GM12874 (cell line): Measurements from ENCODE around the gene CEMP1.

Experiments used
- CTCF ChIP-seq: IDR thresholded peaks from 2 replicates; pipeline ENCODE4 v1.5.1; 2011; ENCODE audit warnings: low read depth, mild to moderate bottlenecking, control low read depth, low read length, moderate library complexity; ENCODE audit not compliant: insufficient read depth

Gene CEMP1

DNA sequence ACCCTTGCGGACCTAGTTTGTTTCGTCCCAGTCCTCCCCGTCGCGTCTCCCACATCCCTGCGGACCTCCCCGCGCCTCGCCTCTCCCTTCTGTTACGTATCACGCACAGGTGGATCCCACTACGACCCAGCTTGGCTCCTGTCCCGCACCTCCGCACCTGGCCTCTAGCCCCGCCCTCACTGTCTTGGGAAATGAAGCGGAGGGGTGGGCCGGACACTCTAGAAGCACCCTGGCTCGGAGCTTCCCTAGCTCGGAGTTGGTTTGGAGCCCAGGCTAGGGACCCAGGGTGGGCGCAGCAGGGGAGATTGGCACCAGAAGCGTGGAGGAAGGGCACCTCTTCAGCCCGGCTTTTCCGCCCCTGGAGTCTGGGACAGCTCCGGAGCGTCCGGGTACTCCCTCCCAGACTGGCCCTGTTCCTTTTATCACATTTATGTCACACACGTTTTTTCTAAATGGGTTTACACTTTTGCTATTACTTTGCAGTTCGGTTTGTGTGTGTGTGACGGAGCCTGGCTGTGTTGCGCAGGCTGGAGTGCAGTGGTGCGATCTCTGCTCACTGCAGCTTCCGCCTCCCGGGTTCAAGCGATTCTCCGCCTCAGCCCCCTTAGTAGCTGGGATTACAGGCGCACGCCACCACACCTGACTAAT, 1.4 kb upstream of the CEMP1 start:
- no peak for TF ChIP-seq CTCF

GRCh38 chr16:2531696-2532493, 687 bp upstream of the CEMP1 start:
- TF ChIP-seq CTCF: no peak

DNA sequence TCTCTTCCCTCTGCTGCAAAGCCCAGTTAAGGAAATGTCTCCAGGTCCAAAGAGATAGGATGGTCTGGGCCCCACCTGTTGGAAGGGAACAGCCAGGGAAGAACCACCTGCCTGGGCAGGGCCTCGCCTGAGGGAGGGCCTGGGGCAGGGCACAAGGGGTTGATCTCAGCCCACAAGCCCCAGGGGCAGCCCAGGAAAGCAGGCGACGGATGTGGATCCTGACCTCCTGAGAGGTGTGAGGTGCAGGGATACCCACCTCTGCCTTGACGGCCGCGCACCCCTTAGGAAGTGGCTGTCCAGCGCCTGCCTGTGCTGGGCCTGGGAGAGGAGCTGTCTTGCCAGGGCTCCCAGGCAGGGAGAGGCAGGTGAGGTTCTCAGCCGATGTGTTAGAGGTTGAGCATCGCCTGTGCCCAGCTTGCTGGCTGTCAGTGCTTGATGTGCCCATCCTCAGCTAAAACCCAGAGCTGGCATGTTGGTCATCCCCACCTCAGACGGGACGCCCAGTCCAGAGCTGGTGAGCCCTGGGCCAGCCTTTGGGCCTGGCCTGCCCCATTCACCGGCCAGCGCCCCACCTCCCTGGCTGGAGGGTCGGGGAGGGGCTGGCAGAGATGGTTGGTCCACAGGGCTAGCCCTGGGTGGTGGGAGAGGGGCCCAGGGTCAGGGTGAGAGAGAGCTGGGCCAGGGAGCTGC, 434 bp downstream of the CEMP1 start:
- no peak for TF ChIP-seq CTCF

GRCh38 chr16:2529961-2530628, 1.1 kb downstream of the CEMP1 start:
- TF ChIP-seq CTCF: no peak

DNA sequence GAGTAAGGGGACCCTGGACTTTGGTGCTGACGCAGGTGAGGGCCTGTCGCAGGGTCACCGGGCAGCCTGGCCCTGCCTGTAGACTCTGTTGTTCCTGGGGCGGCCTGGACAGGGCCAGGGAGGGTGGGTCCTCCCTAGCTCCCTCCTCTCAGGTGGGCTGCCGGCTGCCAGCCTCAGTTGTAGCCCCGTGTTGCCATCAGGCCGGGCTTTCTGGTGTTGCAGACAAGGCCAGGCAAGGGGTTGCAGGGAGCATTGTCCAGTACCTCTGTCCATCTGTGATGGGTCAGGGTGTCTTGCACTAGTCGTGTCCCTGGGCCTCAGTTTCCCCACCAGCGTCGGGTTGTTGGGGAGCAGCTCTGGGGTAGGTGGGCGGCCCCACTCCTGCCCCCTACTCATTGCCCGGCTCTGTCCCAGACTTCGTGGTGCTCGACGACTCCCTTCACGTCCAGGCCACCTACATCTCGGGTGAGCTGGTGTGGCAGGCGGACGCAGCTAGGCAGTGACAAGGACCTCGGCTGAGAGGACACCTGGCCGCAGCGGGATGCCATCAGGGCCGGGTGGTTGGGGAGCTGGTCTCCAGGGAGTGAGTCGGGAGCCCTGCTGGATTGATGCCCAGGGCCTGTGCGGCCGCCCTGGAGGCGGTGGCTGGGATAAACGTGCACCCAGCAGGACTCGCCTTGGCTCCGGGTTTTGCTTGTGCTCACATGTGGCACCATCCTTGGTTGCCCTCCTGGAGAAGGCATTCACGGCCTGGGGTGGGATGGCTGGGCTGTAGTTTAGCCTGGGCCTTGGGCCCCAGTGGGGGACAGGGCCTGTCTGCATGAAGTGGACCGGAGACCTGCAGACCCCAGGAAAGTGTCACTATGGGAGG, 1.9 kb downstream of the CEMP1 start:
- TF ChIP-seq CTCF: no peak

DNA sequence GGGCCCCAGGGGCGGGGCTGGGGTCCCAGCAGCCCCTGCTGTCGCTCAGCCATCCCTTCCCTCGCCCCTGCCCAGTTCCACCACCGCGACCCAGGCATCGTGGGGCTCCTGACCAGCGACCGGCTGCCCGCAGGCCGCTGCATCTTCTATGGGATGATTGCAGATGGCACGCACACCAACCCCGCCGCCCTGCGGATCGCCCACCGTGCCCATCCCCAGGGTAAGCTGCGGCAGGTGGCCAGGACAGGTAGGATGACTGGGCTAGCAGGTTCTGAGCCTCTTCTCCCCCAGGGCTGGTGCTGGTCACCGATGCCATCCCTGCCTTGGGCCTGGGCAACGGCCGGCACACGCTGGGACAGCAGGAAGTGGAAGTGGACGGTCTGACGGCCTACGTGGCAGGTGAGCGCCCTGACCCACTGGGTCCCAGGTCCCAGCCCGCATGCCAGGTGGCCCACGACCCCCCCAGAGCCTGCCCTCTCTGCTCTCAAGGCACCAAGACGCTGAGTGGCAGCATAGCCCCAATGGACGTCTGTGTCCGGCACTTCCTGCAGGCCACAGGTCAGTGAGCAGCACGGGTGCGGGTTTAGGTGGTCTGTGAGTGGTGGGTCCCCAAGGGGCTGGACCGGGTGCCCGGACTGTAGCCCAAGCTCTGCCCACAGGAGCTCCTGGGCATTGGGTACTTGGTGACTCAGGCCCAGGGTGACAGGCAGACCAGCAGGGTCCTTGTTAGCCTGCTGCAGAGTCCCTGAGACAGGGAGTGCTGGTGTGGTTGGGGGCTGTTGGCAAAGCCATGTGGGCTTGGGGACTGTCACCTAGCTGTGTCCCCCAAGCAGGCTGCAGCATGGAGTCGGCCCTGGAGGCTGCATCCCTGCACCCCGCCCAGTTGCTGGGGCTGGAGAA, 2.8 kb downstream of the CEMP1 start:
- TF ChIP-seq CTCF: no peak
